HL-60/S4 (cell line): ENCODE data around the gene DCLK2.
"Not testable (repeated sequence)": the region's sequence is repeated elsewhere in the genome, so short reads cannot be mapped to it uniquely, and the experiment has no call there.

ENCODE experiments used
- in situ Hi-C: fragments of 300-500 bp; cut with MboI; formaldehyde crosslinking; loops from 2 replicates; pipeline ENCODE4 v1.14.3; 2022; ENCODE audit warnings: low sequenced_read_pairs

DCLK2 gene

DNA sequence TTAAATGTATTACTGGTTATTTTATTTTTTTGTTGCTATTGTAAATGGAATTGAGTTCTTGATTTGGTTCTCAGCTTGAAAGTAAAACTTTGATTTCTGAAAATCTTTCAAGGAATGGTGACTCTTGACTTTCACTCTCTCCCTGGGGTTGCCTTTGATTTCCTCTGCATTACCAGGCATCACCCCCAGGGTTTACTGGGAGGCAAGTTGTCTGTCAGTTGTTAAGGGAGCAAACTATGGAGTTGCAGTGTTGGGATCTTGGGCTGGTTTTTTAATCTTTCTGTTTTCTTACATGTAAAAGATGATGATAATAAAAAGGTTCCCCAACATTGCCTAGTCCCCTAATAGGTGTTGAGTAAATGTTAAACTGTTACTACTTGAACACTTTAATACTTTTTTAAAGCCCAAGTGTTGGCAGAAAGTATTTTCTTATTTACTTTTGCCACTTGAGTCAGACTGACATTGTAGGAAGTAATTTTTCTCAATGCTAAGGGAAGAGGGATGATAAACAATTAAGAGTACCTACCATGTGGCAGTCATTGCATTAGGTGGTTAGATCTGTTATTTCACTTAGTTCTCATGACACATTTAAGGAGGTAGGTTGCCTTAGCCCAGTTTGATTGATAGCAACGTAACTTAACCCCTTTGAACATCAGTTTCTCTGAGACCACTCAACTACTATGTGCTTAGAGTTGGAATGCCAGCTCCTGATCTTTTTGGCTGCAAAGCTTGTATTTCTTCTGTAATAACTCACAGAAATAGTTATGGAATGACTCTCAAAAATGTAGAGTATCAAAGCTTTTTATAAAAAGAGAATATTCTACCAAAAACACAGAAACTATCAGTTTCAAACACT, 67.1 kb downstream of the DCLK2 start:
- in situ Hi-C loops = no loop called here

- in situ Hi-C loops = no loop called here
These were observed 67.7 kb downstream of the DCLK2 start for GRCh38 chr4:150145946-150146340.

DNA sequence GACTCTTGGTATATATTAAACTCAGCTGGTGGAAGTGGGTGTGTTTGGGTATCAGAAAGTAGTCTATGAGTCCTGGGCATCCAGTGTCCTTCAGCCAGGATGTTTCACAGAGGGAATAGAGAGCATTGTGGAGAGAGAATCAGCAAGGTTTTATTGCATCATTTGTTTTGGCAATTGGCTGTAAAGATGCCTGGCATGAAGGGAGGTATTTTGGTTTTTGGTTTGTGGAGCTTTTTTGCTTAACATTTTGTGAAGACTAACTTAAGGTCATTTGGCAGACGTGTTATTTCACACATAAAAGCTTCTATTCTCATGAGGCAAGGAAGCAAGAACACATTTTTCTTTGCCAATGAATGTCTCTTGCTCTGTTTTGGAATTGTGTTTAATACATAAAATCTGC, 71.1 kb downstream of the DCLK2 start:
- in situ Hi-C loops = no loop called here

GRCh38 chr4:150150629-150151062, 72.4 kb downstream of the DCLK2 start:
- in situ Hi-C loops = no loop called here

- in situ Hi-C loops = no loop called here
These were observed 74.5 kb downstream of the DCLK2 start for GRCh38 chr4:150152766-150153165.

DNA sequence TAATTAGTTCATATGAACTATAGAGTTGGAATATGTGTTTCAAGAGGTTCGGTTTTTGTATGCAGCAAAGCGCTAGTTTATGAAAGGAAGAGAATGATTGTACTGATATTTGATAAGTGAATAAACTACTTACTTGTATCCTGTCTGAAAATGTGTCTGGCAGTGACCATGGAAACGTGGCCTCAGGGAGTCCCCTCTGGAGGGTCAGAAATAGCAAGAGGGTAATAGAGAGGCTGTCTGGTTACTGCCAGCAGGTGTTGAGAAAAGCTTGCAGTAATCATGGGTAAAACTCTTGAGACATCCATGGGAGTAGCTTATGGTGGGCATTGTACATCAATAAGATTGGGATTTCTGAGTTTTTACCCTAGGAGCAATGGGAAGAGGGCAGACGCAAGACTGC, 77.1 kb downstream of the DCLK2 start:
- in situ Hi-C loops = no loop called here

DNA sequence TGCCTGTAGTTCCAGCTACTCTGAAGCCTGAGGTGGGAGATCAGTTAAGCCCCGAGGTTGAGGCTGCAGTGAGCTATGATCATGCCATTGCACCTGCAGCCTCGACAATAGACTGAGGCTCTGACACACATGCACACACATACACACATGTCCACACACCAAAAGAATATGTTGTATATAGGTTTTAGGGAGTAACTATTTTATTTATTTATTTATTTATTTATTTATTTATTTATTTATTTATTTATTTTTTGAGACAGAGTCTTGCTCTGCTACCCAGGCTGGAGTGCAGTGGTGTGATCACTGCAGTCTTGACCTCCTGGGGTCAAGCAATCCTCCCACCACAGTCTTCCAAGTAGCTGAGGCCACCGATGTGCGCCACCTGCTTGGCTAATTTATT, 78.3 kb downstream of the DCLK2 start:
- in situ Hi-C loops = no loop called here

DNA sequence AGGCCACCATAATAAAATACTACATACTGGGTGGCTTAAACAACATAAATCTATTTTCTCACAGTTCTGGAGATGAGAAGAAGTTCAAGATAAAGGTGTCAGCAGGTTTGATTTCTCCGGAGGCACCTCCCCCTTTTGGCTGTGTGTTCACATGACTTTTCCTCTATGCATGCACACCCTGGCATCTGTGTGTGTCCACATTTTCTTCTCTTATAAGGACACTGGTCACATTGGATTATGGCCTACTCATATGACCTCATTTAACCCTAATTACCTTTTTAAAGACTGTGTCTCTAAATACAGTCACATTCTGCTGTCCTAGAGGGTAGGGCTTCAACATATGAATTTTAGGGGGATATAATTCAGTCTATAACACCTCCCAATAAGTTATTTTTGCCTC, 79.8 kb downstream of the DCLK2 start:
- in situ Hi-C loops = no loop called here

DNA sequence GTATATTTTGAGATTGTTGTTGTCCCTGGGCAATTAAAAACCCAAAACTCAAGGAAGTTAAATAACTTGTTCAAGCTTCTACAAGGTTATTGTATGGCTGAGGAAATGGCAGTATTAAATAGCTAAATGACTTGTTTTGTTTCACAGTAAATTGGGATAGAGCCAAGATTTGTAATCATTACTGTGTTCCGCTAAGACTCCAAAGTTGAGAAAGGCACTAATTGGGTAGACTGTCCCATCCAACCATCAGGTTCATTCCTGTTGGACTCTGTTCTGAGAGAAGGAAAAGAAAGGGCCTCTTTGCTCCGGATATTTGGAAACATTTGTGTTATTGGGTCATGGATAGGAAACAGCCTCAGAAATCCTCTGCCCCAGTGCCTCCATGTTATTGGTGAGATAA, 82.2 kb downstream of the DCLK2 start:
- in situ Hi-C loops = no loop called here

DNA sequence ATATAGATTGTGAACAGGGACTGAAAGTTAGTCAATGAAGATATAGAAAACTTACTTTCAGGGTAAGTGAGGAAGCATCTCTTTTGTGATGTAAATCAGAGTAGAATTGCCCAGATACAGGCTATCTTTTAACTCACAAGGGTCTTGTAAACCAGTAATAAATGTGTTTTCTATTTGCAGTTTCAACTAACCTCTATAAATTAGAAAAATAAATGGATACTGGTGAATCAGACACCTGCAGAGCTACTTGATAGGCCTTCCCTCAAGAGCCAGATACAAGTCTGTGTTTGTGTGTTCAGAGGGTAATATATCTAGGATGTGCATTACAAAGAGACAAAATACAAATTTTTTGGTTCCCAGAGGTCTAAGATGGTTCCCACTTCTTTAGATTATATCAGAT, 82.9 kb downstream of the DCLK2 start:
- in situ Hi-C loops = no loop called here

DNA sequence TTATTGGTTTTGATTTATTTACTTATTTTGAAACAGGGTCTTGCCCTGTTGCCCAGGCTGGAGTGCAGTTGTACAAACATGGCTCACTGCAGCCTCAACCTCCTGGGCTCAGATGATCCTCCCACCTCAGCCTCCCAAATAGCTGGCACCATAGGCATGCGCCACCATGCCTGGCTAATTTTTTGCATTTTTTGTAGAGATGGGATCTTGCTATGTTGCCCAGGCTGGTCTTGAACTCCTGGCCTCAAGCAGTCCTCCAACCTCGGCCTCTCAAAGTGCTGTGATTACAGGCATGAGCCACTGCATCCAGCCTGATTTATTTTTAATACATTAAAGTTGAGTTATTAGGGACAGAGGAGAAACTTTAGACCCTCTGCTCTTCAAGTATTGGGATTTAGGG, 83.8 kb downstream of the DCLK2 start:
- in situ Hi-C loops = not testable (repeated sequence)

DNA sequence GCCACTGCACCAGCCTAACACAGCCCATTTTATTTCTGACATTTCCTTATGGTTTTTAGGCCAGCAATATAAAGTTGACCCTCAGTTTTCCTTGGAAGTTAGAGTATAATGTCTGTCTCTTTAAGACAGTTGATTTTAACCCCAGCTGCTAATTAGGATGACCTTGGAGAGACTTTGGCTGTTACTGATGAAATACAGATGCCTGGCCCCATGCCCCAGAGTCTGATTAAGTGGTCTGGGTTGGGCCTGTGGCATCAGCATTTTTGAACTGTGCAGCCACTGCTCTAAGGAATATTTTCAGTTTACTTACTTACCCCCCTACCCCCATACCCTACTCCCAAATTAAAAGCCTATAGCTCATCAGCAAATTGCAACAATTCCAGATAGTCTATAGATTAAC, 85.8 kb downstream of the DCLK2 start:
- in situ Hi-C loops = no loop called here

DNA sequence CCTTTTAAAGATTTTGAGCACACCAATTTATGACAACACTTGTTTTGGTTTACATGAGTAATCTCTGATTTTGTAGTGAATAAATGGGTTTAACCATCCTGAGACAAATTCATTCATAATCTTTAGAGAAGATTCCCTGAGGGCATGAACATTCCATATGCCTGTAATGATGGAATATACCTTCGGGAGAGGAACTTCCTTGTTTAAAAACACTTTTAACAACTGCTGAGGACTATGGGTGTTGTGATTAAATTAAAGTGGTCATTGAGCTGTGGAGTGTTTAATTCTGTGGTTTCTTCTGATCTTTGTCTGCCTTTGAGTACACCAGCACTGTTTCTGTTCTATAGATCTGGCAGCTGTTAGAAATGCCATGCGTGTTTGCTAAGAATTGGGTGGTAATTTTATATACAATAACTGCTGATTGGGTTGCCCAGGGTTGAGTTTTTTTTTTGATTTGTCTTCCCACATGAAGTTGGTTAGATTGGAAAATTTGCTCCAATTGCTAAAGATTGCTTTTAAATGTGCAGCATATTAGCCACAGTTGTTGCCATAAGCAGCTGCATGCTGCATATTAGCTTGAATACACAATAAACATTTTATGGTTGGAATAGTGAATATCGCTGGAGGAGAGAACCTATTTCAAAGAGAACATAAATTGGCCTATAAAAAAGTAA, 86.8 kb downstream of the DCLK2 start:
- in situ Hi-C loops = no loop called here

GRCh38 chr4:150167054-150167453, 88.8 kb downstream of the DCLK2 start:
- in situ Hi-C loops = no loop called here

DNA sequence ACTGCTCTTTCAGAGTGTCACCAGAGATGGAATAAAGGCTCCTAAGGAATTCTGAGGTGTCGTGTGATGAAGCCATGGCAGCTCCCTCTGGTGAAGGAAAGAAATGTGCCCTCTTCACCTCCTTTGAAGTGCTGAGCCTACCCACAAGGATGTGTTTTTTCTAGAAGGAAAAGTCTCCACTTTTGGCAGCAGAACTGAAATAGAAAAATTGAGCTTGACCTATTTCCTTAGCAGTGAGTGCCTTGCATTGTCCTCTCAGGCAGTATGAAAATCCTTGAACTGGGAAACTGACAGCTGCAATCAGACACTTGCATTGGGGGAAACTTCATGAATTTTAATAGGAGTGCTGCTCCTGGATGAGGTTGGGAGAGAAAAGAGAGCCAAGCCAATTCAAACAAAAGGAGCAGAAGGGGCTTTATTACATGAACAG, 95.2 kb downstream of the DCLK2 start:
- in situ Hi-C loops = no loop called here

GRCh38 chr4:150173982-150174398, 95.7 kb downstream of the DCLK2 start:
- in situ Hi-C loops = no loop called here

DNA sequence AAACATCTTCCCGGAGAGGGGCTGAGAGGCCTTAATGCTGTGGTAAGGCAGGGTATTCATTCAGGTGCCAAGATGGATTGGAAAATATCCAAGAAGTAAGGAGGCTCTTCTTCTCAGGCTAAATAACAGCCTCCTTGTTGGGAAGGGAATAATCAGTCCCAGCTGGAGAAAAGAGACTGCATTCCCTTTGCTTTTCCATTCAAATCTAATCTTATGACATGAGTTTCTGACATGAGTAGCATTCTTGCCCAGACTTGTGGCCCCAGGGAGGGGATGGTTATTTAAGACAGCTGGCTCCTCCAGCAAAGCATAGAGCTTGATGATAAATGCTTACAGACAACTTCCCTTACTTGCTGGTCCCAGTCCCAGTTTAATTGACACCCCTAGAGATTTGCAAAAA, 98.3 kb downstream of the DCLK2 start:
- in situ Hi-C loops = no loop called here

DNA sequence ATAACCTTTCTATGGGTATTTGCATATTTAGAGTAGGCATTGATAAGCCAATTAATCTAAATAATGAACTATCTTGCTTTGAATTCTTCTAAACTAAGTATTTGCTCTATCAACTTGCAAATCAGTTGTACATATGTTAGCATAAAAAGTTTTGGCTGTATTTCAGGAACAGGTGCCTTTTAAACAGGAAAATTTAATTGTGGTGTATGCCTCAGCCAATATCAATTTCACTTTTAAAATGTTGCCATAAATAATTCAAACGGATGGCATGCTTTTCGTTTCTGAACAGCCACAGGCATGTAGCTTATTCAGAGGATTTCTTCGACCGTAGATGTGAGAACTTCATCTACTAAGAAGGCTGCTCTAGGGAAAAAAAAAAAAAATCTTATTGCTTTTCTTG, 99.9 kb downstream of the DCLK2 start:
- in situ Hi-C loops = no loop called here

DNA sequence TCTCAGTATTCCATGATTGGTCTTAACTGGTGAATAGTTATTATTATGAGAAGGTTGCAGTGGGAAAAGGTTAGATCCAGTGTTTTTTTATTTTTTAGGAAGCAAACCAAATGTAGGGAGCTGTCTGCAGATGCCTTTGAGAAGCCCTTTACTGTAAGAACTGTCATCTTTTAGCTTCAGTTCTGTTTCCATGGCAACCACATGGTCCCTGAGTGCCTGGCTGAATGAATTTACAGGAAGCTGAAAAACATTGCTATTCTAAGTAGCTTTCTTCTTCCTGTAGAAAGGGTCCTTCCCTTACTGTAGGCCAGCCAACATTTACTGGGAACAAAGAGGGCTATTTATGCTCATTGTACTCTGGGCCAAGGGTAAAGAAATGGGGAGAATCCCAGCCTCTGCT, 103.3 kb downstream of the DCLK2 start:
- in situ Hi-C loops = no loop called here

GRCh38 chr4:150182794-150183193, 104.5 kb downstream of the DCLK2 start:
- in situ Hi-C loops = no loop called here

GRCh38 chr4:150185033-150185432, 106.8 kb downstream of the DCLK2 start:
- in situ Hi-C loops = not testable (repeated sequence)

- in situ Hi-C loops = no loop called here
These were observed 114.7 kb downstream of the DCLK2 start for GRCh38 chr4:150192986-150193385.
